Inflammatory macrophage treated with lipopolysaccharide for 1 hour (primary cell): ENCODE data around the gene ITGAL.
A peak's percentile ranks its signal among the peaks of the same experiment; 100 is the strongest.
"Not testable (repeated sequence)": the region's sequence is repeated elsewhere in the genome, so short reads cannot be mapped to it uniquely, and the experiment has no call there.

Experiments used
- DNase-seq, 2 donors: peaks; one replicate each; pipeline ENCODE4 v3.0.0-alpha.2; 2020 to 2022

The ITGAL gene

DNA sequence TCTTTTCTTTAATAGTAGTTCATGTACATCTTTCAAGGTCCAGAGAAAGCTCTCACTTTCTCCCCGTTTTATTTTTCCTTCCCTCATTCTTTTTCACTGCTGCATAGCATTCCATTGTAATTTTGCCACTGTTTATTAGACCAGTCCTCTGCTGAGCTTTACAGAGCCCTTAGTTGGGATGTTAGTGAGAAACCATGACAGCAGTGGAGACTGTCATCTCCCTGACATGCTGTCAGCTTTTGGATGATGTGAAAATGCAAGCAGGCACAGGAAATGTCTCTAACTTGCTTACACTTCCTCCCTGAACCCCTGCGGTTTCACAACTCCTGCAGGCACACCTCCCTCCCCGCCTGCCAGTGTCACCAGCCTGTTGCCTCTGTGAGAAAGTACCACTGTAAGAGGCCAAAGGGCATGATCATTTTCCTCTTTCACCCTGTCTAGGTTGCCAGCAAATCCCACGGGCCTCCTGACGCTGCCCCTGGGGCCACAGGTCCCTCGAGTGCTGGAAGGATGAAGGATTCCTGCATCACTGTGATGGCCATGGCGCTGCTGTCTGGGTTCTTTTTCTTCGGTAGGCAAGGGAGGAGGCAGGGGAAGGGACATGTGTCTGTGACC, at the start of gene ITGAL:
Gene ITGAL, plus strand, starts transcription at position 415 of the 615 bp plus-strand sequence. Its CDS starts 96 bp downstream, at position 511.
- peak; percentile 78 to 96 for DNase-seq

DNA sequence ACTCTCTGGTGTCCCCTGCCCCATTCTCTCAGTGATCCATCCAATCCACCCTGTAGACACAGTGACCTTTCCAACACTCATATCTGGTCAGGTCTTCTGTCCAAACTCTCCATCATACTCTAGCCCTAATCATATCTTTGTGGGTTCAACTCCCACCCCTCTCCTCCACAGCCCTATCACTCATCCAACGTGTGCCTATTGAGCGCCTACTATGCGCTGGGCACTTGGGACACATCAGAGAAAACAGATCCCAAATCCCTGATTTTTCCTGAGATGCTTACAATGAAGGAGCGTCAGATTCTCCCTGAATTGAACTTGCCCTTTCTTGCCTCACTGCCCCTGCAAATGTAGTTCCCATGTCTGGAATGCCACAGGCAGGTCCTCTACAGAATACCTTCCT, 44.5 kb upstream of the ITGAL start:
- no peak for DNase-seq

DNA sequence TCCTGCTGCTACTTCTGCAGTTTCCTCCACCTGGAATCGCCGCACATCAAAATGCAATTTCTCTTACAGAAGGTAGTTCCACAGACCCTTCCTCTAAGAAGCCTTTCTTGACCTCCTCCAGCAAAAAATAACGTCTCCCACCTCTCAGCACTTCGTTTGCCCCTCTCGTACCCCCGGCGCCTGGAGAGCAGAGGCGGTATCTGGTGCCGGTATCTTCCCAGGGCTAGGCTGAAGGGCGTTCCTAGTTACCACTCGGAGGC, 43.2 kb upstream of the ITGAL start:
- no peak for DNase-seq

DNA sequence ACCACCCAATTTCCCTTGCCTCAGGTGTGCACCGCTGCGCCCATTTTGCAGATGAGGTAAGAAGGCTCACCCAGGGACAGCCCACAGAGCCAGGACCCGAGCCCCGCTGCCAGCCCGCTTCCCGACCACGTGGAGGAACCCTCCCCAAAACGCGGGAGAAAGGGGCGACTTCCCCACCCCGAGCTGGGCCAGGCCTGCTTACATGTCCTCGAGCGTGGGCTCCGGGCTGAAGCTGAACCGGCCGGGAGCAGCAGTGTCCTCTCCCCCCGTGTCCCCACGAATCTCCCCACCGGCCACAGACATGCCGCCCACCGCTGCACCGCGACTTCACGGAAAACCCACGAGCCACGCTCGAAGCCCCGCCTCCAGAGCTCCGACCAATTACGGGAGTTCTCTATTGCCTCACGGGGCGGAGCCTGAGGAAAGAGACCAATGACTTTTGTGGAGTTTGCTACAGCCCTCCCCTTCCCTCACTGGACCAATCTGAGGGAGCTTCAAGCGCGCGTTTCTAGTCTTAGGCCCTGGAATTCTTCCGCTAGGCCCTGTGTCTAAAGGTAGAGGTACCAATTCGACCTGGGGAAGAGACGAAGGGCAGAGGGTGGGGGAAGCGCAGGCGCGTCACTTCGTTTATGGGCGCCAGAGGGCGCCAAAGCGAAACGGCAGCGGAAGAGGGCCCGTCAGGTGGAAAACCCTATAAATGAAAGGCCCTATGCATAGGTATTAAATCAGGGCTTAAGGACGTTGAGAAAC, 42.7 kb upstream of the ITGAL start, which contains the start of gene DCTPP1:
Gene DCTPP1, minus strand, starts transcription at position 353 of the 750 bp plus-strand sequence. Its CDS starts 50 bp downstream, at position 303.
- peak; percentile 98 for DNase-seq

DNA sequence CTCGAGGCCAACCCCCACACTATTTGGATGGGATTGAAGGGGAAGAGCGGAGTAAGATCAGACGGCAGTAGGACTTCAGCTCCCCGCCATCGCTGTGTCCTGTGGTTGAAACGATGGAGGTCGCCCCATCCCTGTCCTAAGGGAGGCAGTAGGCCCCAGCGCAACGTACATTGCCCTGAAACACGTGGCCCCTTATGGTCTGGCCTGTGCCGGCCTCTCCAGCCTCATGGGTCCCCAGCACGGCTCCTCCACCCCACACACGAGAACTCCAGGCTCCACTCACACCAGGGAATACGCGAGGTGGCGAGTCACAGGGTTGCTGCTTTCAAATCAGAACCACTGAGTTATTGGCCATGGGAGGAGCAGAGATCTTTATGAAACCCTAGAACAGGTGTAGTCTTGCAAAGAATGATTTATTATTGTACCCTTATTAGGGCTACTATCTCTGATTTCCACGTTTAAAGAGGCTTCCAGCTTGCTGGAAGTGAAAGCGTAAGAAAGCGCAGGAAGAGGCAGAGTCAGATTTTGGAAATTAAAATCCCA, 42.0 kb upstream of the ITGAL start:
- DNase-seq: no peak

DNA sequence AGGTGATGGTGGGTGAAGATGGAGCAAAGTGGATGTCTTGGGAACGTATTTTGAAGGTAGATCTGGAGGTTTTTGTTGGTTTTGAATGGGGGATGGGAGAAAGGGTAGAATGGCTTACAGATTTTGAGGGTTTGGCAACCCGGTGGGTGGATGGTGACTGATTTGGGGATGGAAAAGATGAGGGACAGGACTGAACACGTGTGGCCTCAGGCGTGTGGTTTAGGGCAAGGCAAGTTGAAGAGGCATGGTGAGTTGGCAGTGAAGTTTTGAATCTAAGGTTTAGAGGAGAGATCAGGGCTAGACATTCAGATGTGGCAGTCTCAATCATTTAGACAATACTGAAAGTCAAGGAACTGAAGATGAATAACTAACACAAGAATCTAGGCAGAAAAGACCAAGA, 37.7 kb upstream of the ITGAL start:
- DNase-seq: no peak

DNA sequence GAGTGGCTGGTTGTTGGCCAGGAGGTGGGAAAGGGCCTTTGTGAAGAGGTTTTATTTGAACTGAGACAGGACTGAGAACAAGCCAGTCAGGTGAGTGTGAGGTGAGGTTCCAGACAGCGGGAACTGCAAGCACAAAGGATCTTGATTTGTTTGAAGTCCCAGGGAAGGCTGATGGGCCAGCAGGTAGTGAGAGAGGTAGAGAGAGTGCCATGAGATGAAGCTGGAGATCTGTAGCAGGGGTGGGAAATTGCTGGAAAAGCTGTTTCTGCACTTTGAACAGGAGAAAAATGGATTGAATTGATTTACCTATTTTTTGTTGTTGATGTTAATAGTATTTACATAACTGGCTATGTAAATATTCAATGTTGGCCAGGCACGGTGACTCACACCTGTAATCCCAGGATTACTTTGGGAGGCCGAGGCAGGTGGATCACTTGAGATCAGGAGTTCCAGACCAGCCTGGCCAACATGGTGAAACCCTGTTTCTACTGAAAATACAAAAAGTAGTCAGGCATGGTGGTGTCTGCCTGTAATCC, 35.0 kb upstream of the ITGAL start:
- DNase-seq: no peak

DNA sequence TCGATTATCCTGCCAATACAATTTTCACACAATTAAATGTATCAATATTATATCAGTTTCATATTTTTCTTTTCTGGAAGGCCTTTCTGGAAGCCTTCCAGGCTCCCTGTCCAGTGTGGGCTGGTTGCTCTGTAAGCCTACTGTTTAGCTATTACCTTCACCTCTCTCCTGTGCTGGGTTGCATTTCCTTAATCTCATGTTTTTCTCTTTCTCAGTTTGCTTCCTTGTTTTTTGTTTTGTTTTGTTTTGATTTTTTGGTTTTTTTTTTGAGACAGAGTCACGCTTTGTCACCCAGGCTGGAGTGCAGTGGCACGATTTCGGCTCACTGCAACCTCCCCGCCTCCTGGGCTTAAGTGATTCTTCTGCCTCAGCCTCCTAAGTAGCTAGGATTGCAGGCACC, 33.7 kb upstream of the ITGAL start:
- no peak for DNase-seq

DNA sequence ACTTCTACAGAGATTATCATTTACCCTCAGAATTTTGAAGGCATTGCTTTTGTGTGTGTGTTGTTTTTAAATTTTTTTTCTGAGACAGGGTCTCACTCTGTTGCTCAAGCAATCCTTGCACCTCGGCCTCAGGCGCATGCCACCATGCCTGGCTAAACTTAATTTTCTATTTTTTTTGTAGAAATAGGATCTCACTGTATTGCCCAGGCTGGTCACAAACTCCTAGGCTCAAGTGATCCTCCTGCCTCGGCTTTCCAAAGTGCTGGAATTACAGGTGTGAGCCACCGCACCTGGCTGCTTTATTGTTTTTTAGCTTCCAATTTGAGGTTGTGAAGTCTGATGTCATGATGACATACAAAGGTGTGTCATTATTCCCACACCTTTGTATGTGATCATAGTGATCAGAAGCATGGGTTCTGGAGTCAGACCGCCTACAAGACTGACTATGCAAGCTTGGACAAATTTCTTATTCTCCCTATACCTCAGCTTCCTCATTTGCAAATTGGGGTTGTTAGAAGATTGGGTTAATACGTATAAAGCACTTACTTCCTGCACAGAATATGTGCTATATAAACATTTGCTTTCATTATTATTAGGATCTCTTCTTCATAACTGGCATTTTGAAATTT, 32.7 kb upstream of the ITGAL start:
- DNase-seq: peak; percentile 68 to 96

DNA sequence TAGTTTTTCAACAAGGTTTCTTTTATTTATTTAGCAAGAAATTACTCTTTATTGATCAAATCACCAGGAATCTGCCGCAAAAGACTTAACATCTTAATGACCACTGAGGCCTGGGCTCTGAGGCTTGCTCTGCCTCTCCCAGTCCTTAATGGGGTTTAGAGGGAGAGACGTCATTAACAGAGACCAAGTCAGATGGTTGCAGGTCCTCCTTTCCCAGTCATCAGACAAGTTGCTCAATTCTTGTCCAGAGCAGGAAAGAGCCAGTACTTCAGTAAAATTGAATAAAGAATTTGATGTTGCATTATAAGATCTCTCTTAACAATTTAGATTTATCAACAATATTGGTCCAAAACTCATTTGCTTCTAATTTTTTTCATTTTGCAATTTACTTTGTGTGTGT, 28.9 kb upstream of the ITGAL start:
- peak; percentile 54 to 78 for DNase-seq

DNA sequence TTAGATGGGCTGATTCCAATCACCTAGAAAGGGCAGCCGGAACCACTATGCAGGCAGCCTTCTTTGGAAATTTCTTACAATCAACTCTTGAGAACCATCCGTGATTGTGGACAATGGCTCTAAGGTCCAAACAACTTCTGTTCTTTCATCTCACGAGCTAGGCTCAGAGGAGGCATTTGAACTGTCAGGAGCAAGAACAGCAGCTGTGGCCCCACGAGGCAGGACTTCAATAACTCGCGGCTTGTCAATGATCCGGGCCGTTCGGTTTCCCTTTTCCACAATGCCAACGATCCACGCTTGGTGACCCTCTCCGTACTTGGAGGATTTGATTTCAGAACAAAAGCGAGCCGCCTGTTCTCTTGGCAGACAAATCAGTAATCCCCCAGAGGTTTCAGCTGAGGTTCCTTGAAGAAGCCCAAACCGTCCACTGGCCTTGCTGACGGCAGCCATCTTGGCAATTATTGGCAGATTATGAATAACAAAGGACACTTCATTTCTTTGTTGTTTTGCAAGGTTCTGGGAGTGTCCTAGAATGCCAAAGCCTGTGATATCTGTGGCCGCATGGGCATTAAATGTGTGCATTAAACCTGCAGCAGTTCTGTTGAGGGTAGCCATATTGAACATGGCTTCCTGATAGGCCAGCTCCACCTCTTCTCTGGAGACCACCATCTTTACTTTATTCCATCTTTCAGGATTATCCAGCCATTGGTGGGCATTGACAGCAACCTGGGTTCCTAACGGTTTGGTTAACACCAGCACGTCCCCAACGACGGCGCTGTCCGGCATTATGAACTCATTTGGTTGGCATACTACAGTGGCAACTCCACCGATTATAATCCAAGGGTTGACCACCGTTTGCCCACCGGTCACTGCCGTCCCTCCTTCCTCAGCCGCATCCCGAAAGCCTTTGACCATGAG, 28.1 kb upstream of the ITGAL start:
- DNase-seq: no peak

DNA sequence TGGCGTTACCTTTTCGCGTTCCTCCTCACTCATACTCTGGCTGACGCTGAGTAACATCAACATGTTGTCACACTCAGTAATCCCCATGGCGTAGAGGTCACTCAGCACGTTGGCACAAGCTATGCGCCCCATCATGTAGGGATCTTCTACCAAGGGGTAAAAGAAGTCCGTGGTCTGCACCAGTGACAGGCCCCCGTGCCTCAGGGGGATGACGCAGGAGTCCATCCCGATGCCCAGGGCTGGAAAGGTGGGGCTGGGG, 27.5 kb upstream of the ITGAL start:
- no peak for DNase-seq

DNA sequence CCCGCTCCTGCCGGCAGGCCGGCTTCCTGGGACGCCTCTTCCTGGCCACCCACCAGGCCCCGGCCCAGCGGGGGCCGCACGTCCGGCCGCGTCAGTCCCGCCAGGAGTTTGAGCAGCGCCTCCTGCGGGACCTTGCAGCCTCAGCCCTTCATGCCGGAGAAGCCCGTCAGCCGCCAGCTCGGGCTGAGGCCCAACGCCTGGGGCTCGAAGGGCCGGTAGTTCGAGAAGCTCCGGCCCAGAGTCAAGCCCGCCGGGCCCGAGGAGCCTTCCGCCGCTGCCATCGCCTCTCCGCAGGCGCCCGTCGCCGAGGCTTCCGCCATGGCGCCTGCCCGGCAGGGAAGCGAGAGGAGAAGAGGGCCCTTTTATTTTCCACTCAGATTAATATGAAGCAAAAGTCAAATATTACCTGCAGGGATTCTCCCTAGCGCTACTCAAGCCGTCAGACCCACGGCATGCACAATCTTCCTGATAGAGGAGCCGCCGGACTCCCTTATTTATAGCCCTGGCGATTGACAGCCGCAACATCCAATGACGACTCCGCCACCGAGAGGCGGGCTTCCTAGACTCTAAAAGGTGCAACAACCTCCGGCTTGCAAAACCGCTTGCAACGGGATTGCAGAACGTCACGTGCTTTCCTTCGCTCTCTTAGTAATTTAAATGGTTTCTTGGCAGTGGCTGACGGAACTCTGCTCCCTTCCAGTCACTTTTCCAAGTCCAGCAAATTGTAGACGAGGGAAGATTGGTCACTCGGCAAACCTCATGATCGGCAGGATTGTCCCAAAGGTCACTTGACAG, 26.9 kb upstream of the ITGAL start, which contains the start of gene SEPHS2:
Gene SEPHS2, minus strand, starts transcription at position 467 of the 795 bp plus-strand sequence. Its CDS starts 147 bp downstream, at position 320.
- peak; percentile 98 to 100 for DNase-seq

DNA sequence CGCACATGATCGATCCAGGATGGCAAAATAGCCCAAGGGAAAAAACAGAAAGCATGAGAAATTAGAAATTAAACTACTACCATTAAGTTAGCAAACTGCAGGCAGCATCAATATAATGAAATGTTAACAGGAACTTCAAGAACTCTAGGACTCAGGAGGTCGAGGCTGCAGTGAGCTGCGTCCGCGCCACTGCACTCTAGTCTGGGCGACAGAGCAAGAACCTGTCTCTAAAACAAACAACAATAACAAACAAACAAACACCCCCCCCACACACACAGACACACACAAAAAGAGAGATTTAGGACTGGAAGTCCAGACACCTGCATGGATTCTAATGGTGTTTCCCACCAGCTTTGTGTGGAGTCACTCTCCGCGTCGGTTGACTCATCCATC, 26.3 kb upstream of the ITGAL start:
- no peak for DNase-seq

DNA sequence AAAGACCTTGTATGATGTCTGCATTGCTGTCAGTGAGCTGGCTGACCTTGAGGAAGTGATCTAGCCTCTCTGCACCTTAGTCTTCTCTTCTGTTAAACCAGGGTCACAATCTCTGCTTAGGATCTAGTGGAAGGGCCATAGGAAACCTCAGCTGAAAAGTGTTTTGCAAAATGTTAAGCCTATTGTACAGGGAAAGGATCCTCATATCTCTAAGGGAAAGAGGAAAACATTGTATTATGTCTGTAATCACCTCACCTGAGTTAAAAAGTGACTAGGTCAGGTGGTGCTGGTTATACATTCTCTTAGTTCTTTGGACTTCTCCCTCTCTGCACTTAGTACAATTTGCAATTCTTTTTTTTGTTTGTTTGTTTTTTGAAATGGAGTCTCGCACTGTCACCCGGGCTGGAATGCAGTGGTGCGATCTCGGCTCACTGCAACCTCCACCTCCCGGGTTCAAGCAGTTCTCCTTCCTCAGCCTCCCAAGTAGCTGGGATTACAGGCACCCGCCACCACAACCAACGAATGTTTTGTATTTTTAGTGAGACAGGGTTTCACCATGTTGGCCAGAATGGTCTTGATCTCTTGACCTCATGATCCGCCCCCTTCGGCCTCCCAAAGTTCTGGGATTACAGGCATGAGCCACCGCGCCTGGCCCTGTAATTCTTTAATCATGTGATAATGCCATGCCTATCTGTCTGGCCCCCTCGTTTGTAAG, 24.9 kb upstream of the ITGAL start:
- DNase-seq: no peak

DNA sequence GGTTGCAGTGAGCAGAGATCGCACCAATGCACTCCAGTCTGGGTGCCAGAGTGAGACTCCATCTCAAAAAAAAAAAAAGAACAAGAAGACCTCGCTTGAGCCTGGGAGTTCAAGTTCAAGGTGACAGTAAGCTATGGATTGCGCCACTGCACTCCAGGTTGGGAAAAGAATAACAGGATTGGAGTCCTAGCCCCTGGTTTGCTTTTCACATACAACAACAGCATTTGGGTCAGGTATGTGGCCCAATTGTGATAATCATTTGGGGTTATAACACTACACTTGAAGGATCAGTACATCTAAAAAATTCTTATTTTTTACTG, 23.5 kb upstream of the ITGAL start:
- no peak for DNase-seq

DNA sequence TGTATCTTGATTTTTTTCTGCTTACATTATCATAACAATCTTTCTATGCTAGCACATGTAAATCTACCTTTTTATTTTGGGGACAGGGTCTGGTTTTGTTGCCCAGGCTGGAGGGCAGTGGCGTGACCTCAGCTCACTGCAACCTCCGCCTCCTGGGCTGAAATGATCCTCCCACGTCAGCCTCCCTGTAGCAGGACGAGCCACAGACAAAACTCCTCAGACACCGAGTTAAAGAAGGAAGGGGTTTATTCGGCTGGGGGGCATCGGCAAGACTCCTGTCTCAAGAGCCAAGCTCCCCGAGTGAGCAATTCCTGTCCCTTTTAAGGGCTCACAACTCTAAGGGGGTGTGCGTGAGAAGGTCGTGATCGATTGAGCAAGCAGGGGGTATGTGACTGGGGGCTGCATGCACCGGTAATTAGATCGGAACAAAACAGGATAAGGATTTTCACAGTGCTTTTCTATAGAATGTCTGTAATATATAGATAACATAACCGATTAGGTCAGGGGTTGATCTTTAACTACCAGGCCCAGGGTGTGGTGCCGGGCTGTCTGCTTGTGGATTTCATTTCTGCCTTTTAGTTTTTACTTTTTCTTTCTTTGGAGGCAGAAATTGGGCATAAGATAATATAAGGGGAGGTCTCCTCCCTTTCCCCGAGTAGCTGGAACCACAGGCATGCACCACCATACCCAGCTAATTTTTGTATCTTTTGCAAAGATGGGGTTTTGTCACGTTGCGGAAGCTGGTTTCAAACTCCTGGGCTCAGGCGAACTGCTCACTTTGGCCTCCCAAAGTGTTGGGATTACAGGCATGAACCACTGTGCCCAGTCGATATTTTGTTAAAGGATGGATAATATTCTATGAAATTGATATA, 19.6 kb upstream of the ITGAL start:
- not testable (repeated sequence) for DNase-seq

DNA sequence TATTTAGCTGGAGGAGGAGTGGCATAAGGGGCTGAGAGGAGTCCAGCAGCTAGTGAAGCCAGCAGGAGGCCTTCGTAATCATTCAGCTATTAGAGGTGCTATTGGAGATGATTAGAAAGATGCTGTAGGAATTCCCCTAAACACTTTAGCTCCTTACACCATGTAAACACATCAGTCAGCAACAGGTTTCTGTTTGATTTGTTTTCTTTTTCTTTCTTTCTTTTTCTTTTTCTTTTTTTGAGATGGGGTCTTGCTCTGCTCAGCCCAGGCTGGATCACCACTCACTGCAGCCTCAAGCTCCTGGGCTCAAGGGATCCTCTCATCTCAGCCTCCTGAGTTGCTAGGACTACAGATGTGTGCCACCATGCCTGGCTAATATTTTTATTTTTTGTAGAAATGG, 16.2 kb upstream of the ITGAL start:
- no peak for DNase-seq

DNA sequence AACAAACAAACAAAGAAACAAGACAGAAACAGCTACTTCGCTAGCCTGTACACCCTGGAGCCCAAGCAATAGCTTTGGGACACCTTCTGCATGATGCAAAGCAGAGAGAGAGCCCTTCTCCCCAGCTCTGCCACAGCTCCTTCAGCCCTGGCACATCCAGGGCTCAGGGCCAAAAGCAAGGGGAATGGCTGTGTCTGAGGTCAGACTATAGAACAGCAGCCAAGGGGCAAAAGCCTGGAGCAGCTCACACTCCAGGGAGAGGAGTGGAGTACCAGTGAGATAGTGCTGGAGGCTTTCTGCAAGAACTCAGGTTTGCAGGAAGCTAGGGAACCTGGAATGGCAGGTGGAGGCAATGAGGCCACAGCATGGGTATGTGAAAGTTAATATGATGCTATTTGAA, 15.3 kb upstream of the ITGAL start:
- no peak for DNase-seq
